Keratinocyte (primary cell): ENCODE data around the gene DRC1. TPM values are rescaled to one million over a fixed set of nuclear protein-coding genes. Genes with fewer than 3 reads are reported as not detected.

Experiments
- DNase-seq: peaks from one replicate; pipeline ENCODE4 v3.0.0-alpha.2; 2011; ENCODE audit warnings: low read depth, missing footprints, low spot score
- FAIRE-seq: peaks from 2 replicates; lab custom pipeline; 2011; peaks lifted over from hg19 to GRCh38; lab: Jason Lieb, UNC
- H2AFZ ChIP-seq: 2 replicates; pipeline ENCODE4 v1.6.0; 2012; ENCODE audit warnings: low read length, control low read depth, inconsistent platforms; ENCODE audit not compliant: control insufficient read depth
- H3K27ac ChIP-seq: 2 replicates; pipeline ENCODE4 v1.5.1; 2011; ENCODE audit warnings: low read length; ENCODE audit not compliant: control insufficient read depth, insufficient read depth
- H3K27me3 ChIP-seq: 3 replicates; pipeline ENCODE4 v1.6.0; 2011; ENCODE audit warnings: low read length; ENCODE audit not compliant: control insufficient read depth, insufficient read depth; ENCODE audit errors: extremely low read depth
- H3K36me3 ChIP-seq, 2 experiments: 2 replicates in 1 of 2; 3 replicates in 1 of 2; pipeline ENCODE4 v1.5.1; 2011; ENCODE audit warnings: low read length in 2 of 2, mild to moderate bottlenecking in 1 of 2; ENCODE audit not compliant: control insufficient read depth in 2 of 2, insufficient read depth in 2 of 2; ENCODE audit errors: extremely low read depth in 1 of 2
- H3K4me1 ChIP-seq: 3 replicates; pipeline ENCODE4 v1.5.1; 2011; ENCODE audit warnings: low read length; ENCODE audit not compliant: control insufficient read depth, insufficient read depth; ENCODE audit errors: extremely low read depth
- H3K4me2 ChIP-seq: 3 replicates; pipeline ENCODE4 v1.6.0; 2011; ENCODE audit warnings: low read depth, low read length; ENCODE audit not compliant: control insufficient read depth, insufficient read depth; ENCODE audit errors: extremely low read depth
- H3K4me3 ChIP-seq, 3 experiments: fragments of 200-600 bp in 1 of 3; sonication (generic) in 1 of 3; 2 replicates in 2 of 3; 3 replicates in 1 of 3; pipeline ENCODE4 v1.5.1; 2011 to 2016; ENCODE audit warnings: low read length in 3 of 3, mild to moderate bottlenecking in 3 of 3, control low read depth in 2 of 3, inconsistent platforms in 1 of 3, low read depth in 1 of 3, mixed read lengths in 1 of 3, mixed run types in 1 of 3, moderate library complexity in 1 of 3; ENCODE audit not compliant: control insufficient read depth in 2 of 3, insufficient read depth in 2 of 3; ENCODE audit errors: extremely low read depth in 1 of 3
- H3K79me2 ChIP-seq: 2 replicates; pipeline ENCODE4 v1.6.0; 2012; ENCODE audit warnings: low read length; ENCODE audit not compliant: control insufficient read depth, insufficient read depth
- H3K9ac ChIP-seq: 3 replicates; pipeline ENCODE4 v1.6.0; 2011; ENCODE audit warnings: low read length; ENCODE audit not compliant: control insufficient read depth, insufficient read depth; ENCODE audit errors: extremely low read depth
- H3K9me1 ChIP-seq: 3 replicates; pipeline ENCODE4 v1.6.0; 2011; ENCODE audit warnings: low read length; ENCODE audit not compliant: control insufficient read depth, insufficient read depth; ENCODE audit errors: extremely low read depth
- H3K9me3 ChIP-seq: 2 replicates; pipeline ENCODE4 v1.5.1; 2012; ENCODE audit warnings: low read depth, low read length; ENCODE audit not compliant: control insufficient read depth
- H4K20me1 ChIP-seq: 3 replicates; pipeline ENCODE4 v1.6.0; 2011; ENCODE audit warnings: low read length; ENCODE audit not compliant: control insufficient read depth, insufficient read depth; ENCODE audit errors: extremely low read depth
- CTCF ChIP-seq, 3 experiments: IDR thresholded peaks in 1 of 3; conservative IDR thresholded peaks in 1 of 3; optimal IDR thresholded peaks in 1 of 3; 2 replicates in 2 of 3; 3 replicates in 1 of 3; pipeline versions ENCODE3 to v1.5.1; 2011; ENCODE audit warnings: low read length in 3 of 3, mild to moderate bottlenecking in 3 of 3, moderate library complexity in 2 of 3, control low read depth in 1 of 3, inconsistent platforms in 1 of 3; ENCODE audit not compliant: insufficient read depth in 2 of 3; ENCODE audit errors: extremely low read depth in 1 of 3
- EZH2 ChIP-seq: IDR thresholded peaks from one replicate; pipeline ENCODE4 v1.6.1; 2012; ENCODE audit warnings: inconsistent platforms, mild to moderate bottlenecking, low read length, moderate library complexity
- dilution Hi-C: fragments of 300-500 bp; cut with MboI; formaldehyde crosslinking; loops from one replicate; pipeline ENCODE4 v1.7.0; 2020; ENCODE audit warnings: low sequenced_read_pairs; ENCODE audit not compliant: extremely low pct_ligation_motif_present
- polyA plus RNA-seq, 5 experiments: library from polyadenylated mRNA; depleted of rRNA in 3 of 5; stranded (reverse) in 3 of 5; stranded (forward) in 1 of 5; unstranded in 1 of 5; fragments of >200 nt; gene quantifications; 1 replicate in 1 of 5; 2 replicates in 3 of 5; 3 replicates in 1 of 5; pipeline versions ENCODE4 v1.2.1 to v1.2.3, GENCODE V29; 2011 to 2012; ENCODE audit warnings: missing spikeins in 2 of 5, low read depth in 1 of 5, low replicate concordance in 1 of 5

Gene DRC1
- polyA plus RNA-seq, 1 donor (not counting 4 experiments of a cell fraction or from before 2014, with no cell fraction given) = not detected

DNA sequence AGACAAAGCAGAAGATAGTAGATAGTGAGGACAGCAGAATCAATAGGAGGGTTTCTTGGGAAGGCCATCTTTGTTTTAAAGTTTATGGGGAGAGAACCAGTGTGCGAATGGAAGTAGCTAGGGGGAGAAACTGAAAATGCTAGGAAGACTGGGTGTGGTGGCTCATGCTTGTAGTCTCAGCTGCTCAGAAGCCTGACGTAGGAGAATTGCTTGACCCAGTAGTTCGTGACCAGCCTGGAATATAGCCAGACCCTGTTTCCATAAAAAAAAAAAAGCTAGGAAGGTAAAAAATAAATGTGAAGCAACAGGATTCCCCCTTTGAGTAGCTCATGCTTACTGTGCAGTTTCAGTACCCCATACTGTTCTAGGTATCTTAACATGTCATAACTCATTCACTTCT lies 19.2 kb upstream of the DRC1 start:
- no peak for DNase-seq
- dilution Hi-C loops = no loop called here
- H3K4me1 ChIP-seq = no peaks in the 10 kb centered on the region

GRCh38 chr2:26384183-26384582 lies 17.5 kb upstream of the DRC1 start:
- no peaks in the 10 kb centered on the region for H4K20me1 ChIP-seq
- no peak overlapping the region for H3K4me2 ChIP-seq
- H3K79me2 ChIP-seq = no peaks in the 10 kb centered on the region
- no peak overlapping the region for H3K4me3 ChIP-seq
- no peak overlapping the region for H3K27ac ChIP-seq
- TF ChIP-seq CTCF (optimal IDR thresholded peaks at IDR 0.05 in 1 of 3, IDR thresholded peaks at IDR 0.05 in 1 of 3, conservative IDR thresholded peaks at IDR 0.05 in 1 of 3; ENCODE audit: extremely low read depth in 1 of 3, insufficient read depth in 2 of 3, low read length in 3 of 3) = no peak
- no peak for TF ChIP-seq EZH2
- dilution Hi-C loops = no loop called here
- no peak overlapping the region for H2AFZ ChIP-seq
- H3K9me1 ChIP-seq = no peaks in the 10 kb centered on the region
- H3K27me3 ChIP-seq = no peaks in the 10 kb centered on the region
- H3K9me3 ChIP-seq = no peaks in the 10 kb centered on the region
- peaks cover 2 to 6% of the 10 kb centered on the region in 2 experiments for H3K36me3 ChIP-seq
- DNase-seq = no peak
- FAIRE-seq = no peak
- no peaks in the 10 kb centered on the region for H3K4me1 ChIP-seq
- no peak overlapping the region for H3K9ac ChIP-seq

More for the DNA sequence above, 19.2 kb upstream of the DRC1 start:
- Histone ChIP-seq H3K9me3 (no peaks in the 10 kb centered on the region), H3K9me1 (no peaks in the 10 kb centered on the region), H3K9ac (no peak overlapping the region), H3K4me2 (no peak overlapping the region), H4K20me1 (no peaks in the 10 kb centered on the region), H3K27ac (no peak overlapping the region), H3K27me3 (no peaks in the 10 kb centered on the region), H3K4me3 (no peak overlapping the region), H3K36me3 (peaks cover 6 to 8% of the 10 kb centered on the region in 2 experiments), H3K79me2 (no peaks in the 10 kb centered on the region), H2AFZ (no peak overlapping the region)
- TF ChIP-seq EZH2 = no peak
- TF ChIP-seq CTCF (optimal IDR thresholded peaks at IDR 0.05 in 1 of 3, IDR thresholded peaks at IDR 0.05 in 1 of 3, conservative IDR thresholded peaks at IDR 0.05 in 1 of 3; ENCODE audit: extremely low read depth in 1 of 3, insufficient read depth in 2 of 3, low read length in 3 of 3) = no peak
- no peak for FAIRE-seq
